SK-N-SH (cell line): Measurements from ENCODE around the gene DUSP9. TPM values are rescaled to one million over a fixed set of nuclear protein-coding genes. Genes with fewer than 3 reads are reported as not detected.
A peak's percentile ranks its signal among the peaks of the same experiment; 100 is the strongest.

Source experiments
- CTCF ChIA-PET: fragments of 300-600, 350-600 bp; formaldehyde crosslinking; extraction: SDS; loops from one replicate; lab custom pipeline; 2021; lab: Yijun Ruan, JAX
- POLR2A ChIA-PET: fragments of 350-600 bp; sonication (Branson Sonifier 250); formaldehyde crosslinking; extraction: SDS; loops from one replicate; lab custom pipeline; 2020; ENCODE audit warnings: antibody characterized with exemption, inconsistent platforms; lab: Yijun Ruan, JAX
- DNase-seq: peaks from one replicate; pipeline ENCODE4 v3.0.0; 2012
- H2AFZ ChIP-seq: fragments of 200-600 bp; sonication (generic); 2 replicates; pipeline ENCODE4 v1.8.1; 2016; ENCODE audit warnings: antibody characterized with exemption, mild to moderate bottlenecking, low read depth
- H3F3A ChIP-seq: fragments of 200-600 bp; sonication (generic); replicated peaks from 2 replicates; pipeline ENCODE3; 2016; ENCODE audit warnings: antibody characterized with exemption, mild to moderate bottlenecking; ENCODE audit not compliant: insufficient read depth
- H3K27ac ChIP-seq, 2 experiments: fragments of 200-500 bp in 1 of 2; fragments of 200-600 bp in 1 of 2; sonication (Bioruptor generic) in 1 of 2; sonication (generic), shearing (Covaris generic) in 1 of 2; 2 replicates each; pipeline versions ENCODE4 v1.5.1 to v1.6.1; 2014 to 2016; ENCODE audit warnings: low read depth in 2 of 2, inconsistent platforms in 1 of 2, low read length in 1 of 2, mild to moderate bottlenecking in 1 of 2, mixed read lengths in 1 of 2
- H3K27me3 ChIP-seq: fragments of 200-600 bp; sonication (generic), shearing (Covaris generic); 2 replicates; pipeline ENCODE4 v1.6.1; 2016; ENCODE audit warnings: mixed run types; ENCODE audit not compliant: insufficient read depth
- H3K36me3 ChIP-seq, 2 experiments: fragments of 200-500 bp in 1 of 2; fragments of 200-600 bp in 1 of 2; sonication (Bioruptor generic) in 1 of 2; sonication (generic) in 1 of 2; replicated peaks in 1 of 2; 2 replicates each; pipeline versions ENCODE3 to v1.5.1; 2014 to 2016; ENCODE audit warnings: low read length in 1 of 2, mild to moderate bottlenecking in 1 of 2; ENCODE audit not compliant: insufficient read depth in 2 of 2, control insufficient read depth in 1 of 2
- H3K4me1 ChIP-seq, 2 experiments: fragments of 200-500 bp in 1 of 2; fragments of 200-600 bp in 1 of 2; sonication (Bioruptor generic) in 1 of 2; sonication (generic), shearing (Covaris generic) in 1 of 2; 2 replicates each; pipeline versions ENCODE4 v1.5.1 to v1.6.1; 2014 to 2016; ENCODE audit warnings: low read depth in 1 of 2, low read length in 1 of 2, mixed run types in 1 of 2; ENCODE audit not compliant: insufficient read depth in 2 of 2, control insufficient read depth in 1 of 2
- H3K4me2 ChIP-seq: fragments of 200-600 bp; sonication (generic), shearing (Covaris generic); 2 replicates; pipeline ENCODE4 v1.6.1; 2017; ENCODE audit warnings: mixed run types
- H3K4me3 ChIP-seq, 2 experiments: fragments of 200-500 bp in 1 of 2; fragments of 200-600 bp in 1 of 2; sonication (Bioruptor generic) in 1 of 2; sonication (generic), shearing (Covaris generic) in 1 of 2; 2 replicates each; pipeline versions ENCODE4 v1.5.1 to v1.8.1; 2014 to 2016; ENCODE audit warnings: low read depth in 2 of 2, inconsistent platforms in 1 of 2, low read length in 1 of 2, mild to moderate bottlenecking in 1 of 2, mixed read lengths in 1 of 2, moderate library complexity in 1 of 2
- H3K79me2 ChIP-seq: fragments of 200-600 bp; sonication (generic); 2 replicates; pipeline ENCODE4 v1.8.1; 2017; ENCODE audit warnings: mild to moderate bottlenecking; ENCODE audit not compliant: insufficient read depth
- H3K9ac ChIP-seq: fragments of 200-600 bp; sonication (generic); 2 replicates; pipeline ENCODE4 v1.6.1; 2017; ENCODE audit warnings: mixed run types
- H3K9me2 ChIP-seq: fragments of 200-600 bp; sonication (generic); 2 replicates; pipeline ENCODE4 v1.6.1; 2017; ENCODE audit warnings: mixed run types
- H3K9me3 ChIP-seq: fragments of 200-600 bp; sonication (generic); 2 replicates; pipeline ENCODE4 v1.6.1; 2017; ENCODE audit warnings: mixed run types, mild to moderate bottlenecking, moderate library complexity
- H4K20me1 ChIP-seq: fragments of 200-600 bp; sonication (generic); 2 replicates; pipeline ENCODE4 v1.6.1; 2017; ENCODE audit warnings: mild to moderate bottlenecking, mixed run types; ENCODE audit not compliant: insufficient read depth
- CHD2 ChIP-seq: fragments of 150-350 bp; IDR thresholded peaks from 2 replicates; pipeline ENCODE4 v1.6.1; 2018; ENCODE audit warnings: low read length; ENCODE audit not compliant: partially characterized antibody
- FOXJ3 ChIP-seq: sonication (generic); formaldehyde crosslinking; IDR thresholded peaks from 2 replicates; pipeline ENCODE4 v1.5.1; 2020; ENCODE audit warnings: mild to moderate bottlenecking, missing genetic modification reagents
- MXI1 ChIP-seq: IDR thresholded peaks from 2 replicates; pipeline ENCODE4 v1.6.1; 2012; ENCODE audit warnings: mild to moderate bottlenecking, low read depth, low read length, improper control_type of control experiment
- NRF1 ChIP-seq: IDR thresholded peaks from 2 replicates; pipeline ENCODE4 v1.6.1; 2012; ENCODE audit warnings: low read depth, mild to moderate bottlenecking, low read length
- RCOR1 ChIP-seq: fragments of 150-350 bp; IDR thresholded peaks from 2 replicates; pipeline ENCODE4 v1.6.1; 2017; ENCODE audit warnings: antibody characterized with exemption, low read length
- RXRA ChIP-seq: IDR thresholded peaks from 2 replicates; pipeline ENCODE4 v1.4.0; 2012; ENCODE audit warnings: low read depth, mild to moderate bottlenecking, borderline replicate concordance
- SIN3A ChIP-seq: IDR thresholded peaks from 2 replicates; pipeline ENCODE4 v1.6.1; 2012; ENCODE audit warnings: low read depth, mild to moderate bottlenecking, low read length, moderate library complexity, borderline replicate concordance
- TAF1 ChIP-seq: IDR thresholded peaks from 2 replicates; pipeline ENCODE4 v1.6.1; 2012; ENCODE audit warnings: low read depth, mild to moderate bottlenecking, low read length, moderate library complexity, borderline replicate concordance
- TCF12 ChIP-seq: IDR thresholded peaks from 2 replicates; pipeline ENCODE4 v1.4.0; 2012
- YY1 ChIP-seq: IDR thresholded peaks from 2 replicates; pipeline ENCODE4 v1.4.0; 2012; ENCODE audit warnings: low read depth, mild to moderate bottlenecking
- WGBS: methylation state at CpG from one replicate; pipeline ENCODE4 v1.1.6; 2017; ENCODE audit warnings: low lambda C conversion rate; 5-methylcytosine and 5-hydroxymethylcytosine counted together
- polyA plus RNA-seq, 3 experiments: library from polyadenylated mRNA; depleted of rRNA; stranded (reverse); fragments of >200 nt; gene quantifications; 2 replicates each; pipeline ENCODE4 v1.2.3, GENCODE V29; 2012
- TF ChIP-seq, protein P1 (sequence below): fragments of 200-600 bp; sonication (generic); IDR thresholded peaks from 2 replicates; pipeline ENCODE4 v1.6.1; 2017; ENCODE audit warnings: antibody characterized with exemption, mild to moderate bottlenecking, moderate library complexity
- TF ChIP-seq, protein P2 (sequence below): IDR thresholded peaks from 2 replicates; pipeline ENCODE4 v1.4.0; 2012; ENCODE audit warnings: low read depth
- TF ChIP-seq, protein P3 (sequence below): IDR thresholded peaks from 2 replicates; pipeline ENCODE4 v1.4.0; 2012; ENCODE audit warnings: low read depth, borderline replicate concordance
- TF ChIP-seq, protein P4 (sequence below): fragments of 150-350 bp; IDR thresholded peaks from 2 replicates; pipeline ENCODE4 v1.6.1; 2016; ENCODE audit warnings: mild to moderate bottlenecking, low read depth, low read length

The DUSP9 gene
- polyA plus RNA-seq, 1 of the 3 experiments (the other 2 are of a cell fraction), result 0.05 TPM

DNA sequence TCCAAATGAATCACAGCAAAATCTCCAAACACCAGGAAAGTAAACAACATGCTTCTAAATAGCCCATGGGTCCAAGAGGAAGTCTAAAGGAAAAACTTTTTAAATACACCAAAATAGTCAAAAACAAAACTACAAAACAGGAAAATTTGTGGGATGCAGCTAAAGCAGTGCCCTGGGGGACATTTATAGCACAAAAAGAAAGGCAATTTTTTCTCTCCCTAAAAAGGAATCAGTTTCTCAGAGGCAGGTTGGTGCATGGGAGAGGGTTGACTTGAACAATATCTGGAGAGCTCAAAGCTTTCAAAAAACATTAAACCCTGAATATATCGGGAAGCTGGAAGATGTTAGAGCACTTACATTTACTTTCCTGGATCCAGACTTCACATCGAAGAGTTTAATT lies 15.7 kb upstream of the DUSP9 start:
- Histone ChIP-seq H3F3A (no peaks in the 10 kb centered on the region), H3K9me2 (no peaks in the 10 kb centered on the region), H4K20me1 (no peaks in the 10 kb centered on the region), H3K36me3 (no peaks in the 10 kb centered on the region), H3K4me2 (no peak overlapping the region), H3K27me3 (peaks cover 47% of the 10 kb centered on the region), H3K79me2 (no peaks in the 10 kb centered on the region), H3K4me3 (no peak overlapping the region), H3K27ac (no peak overlapping the region), H3K9me3 (peaks cover 7% of the 10 kb centered on the region; the same call in 1 of the 2 replicates), H2AFZ (no peak overlapping the region), H3K4me1 (no peaks in the 10 kb centered on the region; a peak in 1 of 4 replicates), H3K9ac (no peak overlapping the region)
- 48% methylated on average over 2 of the region's 2 CpGs for WGBS
- ChIA-PET CTCF (interaction anchor here (0.9 to 3.2 kb wide), 7 partner anchors 13 to 92 kb away, joined by 3 to 17 read pairs (median 3); no protein-coding TSS in a partner anchor), POLR2A (no interaction called here)
- DNase-seq, result no peak
- TF ChIP-seq RXRA, result no peak
- TF ChIP-seq, protein P1, sequence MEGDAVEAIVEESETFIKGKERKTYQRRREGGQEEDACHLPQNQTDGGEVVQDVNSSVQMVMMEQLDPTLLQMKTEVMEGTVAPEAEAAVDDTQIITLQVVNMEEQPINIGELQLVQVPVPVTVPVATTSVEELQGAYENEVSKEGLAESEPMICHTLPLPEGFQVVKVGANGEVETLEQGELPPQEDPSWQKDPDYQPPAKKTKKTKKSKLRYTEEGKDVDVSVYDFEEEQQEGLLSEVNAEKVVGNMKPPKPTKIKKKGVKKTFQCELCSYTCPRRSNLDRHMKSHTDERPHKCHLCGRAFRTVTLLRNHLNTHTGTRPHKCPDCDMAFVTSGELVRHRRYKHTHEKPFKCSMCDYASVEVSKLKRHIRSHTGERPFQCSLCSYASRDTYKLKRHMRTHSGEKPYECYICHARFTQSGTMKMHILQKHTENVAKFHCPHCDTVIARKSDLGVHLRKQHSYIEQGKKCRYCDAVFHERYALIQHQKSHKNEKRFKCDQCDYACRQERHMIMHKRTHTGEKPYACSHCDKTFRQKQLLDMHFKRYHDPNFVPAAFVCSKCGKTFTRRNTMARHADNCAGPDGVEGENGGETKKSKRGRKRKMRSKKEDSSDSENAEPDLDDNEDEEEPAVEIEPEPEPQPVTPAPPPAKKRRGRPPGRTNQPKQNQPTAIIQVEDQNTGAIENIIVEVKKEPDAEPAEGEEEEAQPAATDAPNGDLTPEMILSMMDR, result no peak
- no peak for TF ChIP-seq NRF1
- TF ChIP-seq, protein P2, sequence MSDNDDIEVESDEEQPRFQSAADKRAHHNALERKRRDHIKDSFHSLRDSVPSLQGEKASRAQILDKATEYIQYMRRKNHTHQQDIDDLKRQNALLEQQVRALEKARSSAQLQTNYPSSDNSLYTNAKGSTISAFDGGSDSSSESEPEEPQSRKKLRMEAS, result no peak

DNA sequence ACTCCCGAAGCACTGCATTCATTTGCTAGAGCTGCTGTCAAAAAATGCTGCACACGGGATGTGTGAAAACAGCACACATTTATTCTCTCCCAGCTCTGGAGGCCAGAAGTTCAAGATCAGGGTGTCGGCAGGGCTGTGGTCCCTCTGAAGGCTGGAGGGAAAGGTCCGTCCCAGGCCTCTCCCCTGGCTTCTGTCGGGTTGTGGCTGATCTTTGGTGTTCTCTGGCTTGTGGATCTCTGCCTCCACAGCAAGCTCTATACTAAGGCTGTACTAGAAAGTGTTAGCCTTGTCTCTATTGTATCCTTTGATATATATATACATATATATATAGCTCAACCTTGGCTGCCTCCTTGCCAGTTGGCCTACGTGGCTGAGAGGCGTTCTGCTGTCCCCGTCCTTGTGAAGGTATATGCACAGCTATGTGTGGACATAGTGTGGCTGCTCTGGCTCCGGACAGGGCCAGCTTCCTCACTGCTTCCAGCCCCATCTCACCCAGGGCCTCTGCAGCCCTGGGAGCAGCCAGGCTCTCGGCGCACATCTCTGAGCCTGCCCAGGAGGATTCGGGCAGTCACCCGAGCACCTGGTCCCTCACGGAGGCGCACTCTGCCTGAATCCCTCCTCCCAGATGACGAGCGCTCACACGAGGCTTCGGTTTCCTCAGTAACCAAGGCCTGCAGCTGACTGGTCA lies 15.0 kb upstream of the DUSP9 start:
- no peaks in the 10 kb centered on the region for H3K9me2 ChIP-seq
- H3K79me2 ChIP-seq, result no peaks in the 10 kb centered on the region
- H3K9ac ChIP-seq, result no peak overlapping the region
- no peak for TF ChIP-seq SIN3A
- TF ChIP-seq RCOR1, result no peak
- TF ChIP-seq TAF1, result no peak
- no peak for TF ChIP-seq TCF12
- TF ChIP-seq MXI1, result no peak
- no peak for TF ChIP-seq YY1
- TF ChIP-seq, protein P3, sequence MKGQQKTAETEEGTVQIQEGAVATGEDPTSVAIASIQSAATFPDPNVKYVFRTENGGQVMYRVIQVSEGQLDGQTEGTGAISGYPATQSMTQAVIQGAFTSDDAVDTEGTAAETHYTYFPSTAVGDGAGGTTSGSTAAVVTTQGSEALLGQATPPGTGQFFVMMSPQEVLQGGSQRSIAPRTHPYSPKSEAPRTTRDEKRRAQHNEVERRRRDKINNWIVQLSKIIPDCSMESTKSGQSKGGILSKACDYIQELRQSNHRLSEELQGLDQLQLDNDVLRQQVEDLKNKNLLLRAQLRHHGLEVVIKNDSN, result no peak
- no peak for TF ChIP-seq CHD2
- TF ChIP-seq, protein P4, sequence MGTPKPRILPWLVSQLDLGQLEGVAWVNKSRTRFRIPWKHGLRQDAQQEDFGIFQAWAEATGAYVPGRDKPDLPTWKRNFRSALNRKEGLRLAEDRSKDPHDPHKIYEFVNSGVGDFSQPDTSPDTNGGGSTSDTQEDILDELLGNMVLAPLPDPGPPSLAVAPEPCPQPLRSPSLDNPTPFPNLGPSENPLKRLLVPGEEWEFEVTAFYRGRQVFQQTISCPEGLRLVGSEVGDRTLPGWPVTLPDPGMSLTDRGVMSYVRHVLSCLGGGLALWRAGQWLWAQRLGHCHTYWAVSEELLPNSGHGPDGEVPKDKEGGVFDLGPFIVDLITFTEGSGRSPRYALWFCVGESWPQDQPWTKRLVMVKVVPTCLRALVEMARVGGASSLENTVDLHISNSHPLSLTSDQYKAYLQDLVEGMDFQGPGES, result no peak
- no peak for TF ChIP-seq FOXJ3
- H3K27me3 ChIP-seq, result peaks cover 47% of the 10 kb centered on the region
- peak; percentile 14 for DNase-seq
- H3K9me3 ChIP-seq, result peaks cover 7% of the 10 kb centered on the region; the same call in 1 of the 2 replicates
- H3K4me1 ChIP-seq, result no peaks in the 10 kb centered on the region; a peak in 1 of 4 replicates
- CTCF ChIA-PET, result interaction anchor here (0.9 to 3.2 kb wide), 5 partner anchors 12 to 77 kb away, joined by 3 to 17 read pairs (median 8); no protein-coding TSS in a partner anchor
- no peak overlapping the region for H2AFZ ChIP-seq
- no peaks in the 10 kb centered on the region for H4K20me1 ChIP-seq
- H3F3A ChIP-seq, result no peaks in the 10 kb centered on the region
- H3K27ac ChIP-seq, result no peak overlapping the region
- POLR2A ChIA-PET, result no interaction called here
- 30% methylated on average over 8 of the region's 19 CpGs for WGBS
- no peak overlapping the region for H3K4me3 ChIP-seq
- no peaks in the 10 kb centered on the region for H3K36me3 ChIP-seq
- no peak overlapping the region for H3K4me2 ChIP-seq
